Activated T-cell treated with anti-CD3 and anti-CD28 coated beads, Interleukin-2, amount 50 U/mL, for 4 hours (primary cell): ENCODE data around the gene CARS2. TPM values are rescaled to one million over a fixed set of nuclear protein-coding genes. Genes with fewer than 3 reads are reported as not detected.

Source experiments
- ATAC-seq, 2 donors: fragments of 200-7000 bp; cut with Tn5 transposase; one replicate each; pipeline ENCODE4 v1.10.0; 2021
- DNase-seq: peaks from one replicate; pipeline ENCODE4 v3.0.0-alpha.2; 2020
- H3K27me3 Mint-ChIP-seq: one replicate; pipeline ENCODE4 v1.8.0; 2021; ENCODE audit warnings: low read depth, mixed read lengths
- H3K36me3 Mint-ChIP-seq: one replicate; pipeline ENCODE4 v1.8.0; 2022; ENCODE audit warnings: mixed read lengths; ENCODE audit not compliant: insufficient read depth
- H3K4me1 Mint-ChIP-seq: one replicate; pipeline ENCODE4 v1.8.0; 2021; ENCODE audit warnings: low read depth, mixed read lengths
- H3K4me3 Mint-ChIP-seq: one replicate; pipeline ENCODE4 v1.8.0; 2021; ENCODE audit warnings: mild to moderate bottlenecking, moderate library complexity, mixed read lengths
- H3K9me3 Mint-ChIP-seq: one replicate; pipeline ENCODE4 v1.8.0; 2021; ENCODE audit warnings: mixed read lengths
- total RNA-seq, 3 donors: library from RNA; stranded (reverse); gene quantifications; one replicate each; pipeline ENCODE4 v1.2.1, GENCODE V29; 2021

CARS2 gene
- total RNA-seq, 3 donors from 2014 or later = 72.6 to 97.4 (median 80.3) TPM

GRCh38 chr13:110605132-110605531, 100.8 kb downstream of the CARS2 start:
- Mint-ChIP-seq H3K36me3 (no peaks in the 10 kb centered on the region), H3K9me3 (no peaks in the 10 kb centered on the region), H3K4me1 (no peaks in the 10 kb centered on the region), H3K27me3 (peaks cover 14% of the 10 kb centered on the region), H3K4me3 (no peak overlapping the region)
- ATAC-seq = no peak
- DNase-seq = no peak

GRCh38 chr13:110600980-110601379, 104.9 kb downstream of the CARS2 start:
- H3K4me3 Mint-ChIP-seq = no peak overlapping the region
- DNase-seq = no peak
- peaks cover 13% of the 10 kb centered on the region for H3K27me3 Mint-ChIP-seq
- no peaks in the 10 kb centered on the region for H3K36me3 Mint-ChIP-seq
- H3K4me1 Mint-ChIP-seq = no peaks in the 10 kb centered on the region
- no peaks in the 10 kb centered on the region for H3K9me3 Mint-ChIP-seq
- no peak for ATAC-seq

- Mint-ChIP-seq H3K9me3 (no peaks in the 10 kb centered on the region), H3K36me3 (no peaks in the 10 kb centered on the region), H3K4me1 (no peaks in the 10 kb centered on the region), H3K4me3 (no peak overlapping the region), H3K27me3 (peaks cover 13% of the 10 kb centered on the region)
- no peak for DNase-seq
- ATAC-seq = no peak
These were observed 105.6 kb downstream of the CARS2 start for GRCh38 chr13:110600261-110600819.

GRCh38 chr13:110597041-110597689, 108.8 kb downstream of the CARS2 start:
- no peak overlapping the region for H3K4me3 Mint-ChIP-seq
- H3K27me3 Mint-ChIP-seq = peaks cover 2% of the 10 kb centered on the region
- no peak for ATAC-seq
- H3K4me1 Mint-ChIP-seq = no peaks in the 10 kb centered on the region
- H3K9me3 Mint-ChIP-seq = no peaks in the 10 kb centered on the region
- no peaks in the 10 kb centered on the region for H3K36me3 Mint-ChIP-seq
- no peak for DNase-seq

GRCh38 chr13:110593430-110594130, 112.3 kb downstream of the CARS2 start:
- no peaks in the 10 kb centered on the region for H3K4me1 Mint-ChIP-seq
- ATAC-seq (peak; percentile 56 to 63), DNase-seq (no peak)
- H3K9me3 Mint-ChIP-seq = no peaks in the 10 kb centered on the region
- H3K4me3 Mint-ChIP-seq = no peak overlapping the region
- H3K36me3 Mint-ChIP-seq = no peaks in the 10 kb centered on the region
- H3K27me3 Mint-ChIP-seq = peaks cover 2% of the 10 kb centered on the region

GRCh38 chr13:110592665-110593064, 113.3 kb downstream of the CARS2 start:
- H3K4me3 Mint-ChIP-seq = no peak overlapping the region
- H3K27me3 Mint-ChIP-seq = peaks cover 2% of the 10 kb centered on the region
- no peak for DNase-seq
- no peaks in the 10 kb centered on the region for H3K9me3 Mint-ChIP-seq
- no peaks in the 10 kb centered on the region for H3K36me3 Mint-ChIP-seq
- ATAC-seq = no peak
- H3K4me1 Mint-ChIP-seq = no peaks in the 10 kb centered on the region

Other genes with a start within 250 kb of the CARS2 start
- 1 to 10 TPM; 1.2 to 1.4 (median 1.4) TPM for gene RAB20, start 144.4 kb downstream of the CARS2 start, total RNA-seq
- gene NAXD, start 90.6 kb downstream of the CARS2 start, total RNA-seq = 10 to 100 TPM; 17.8 to 20.5 (median 19.5) TPM
- 10 to 100 TPM; 16.9 to 17.7 (median 17.5) TPM for gene ING1, start 7.6 kb upstream of the CARS2 start, total RNA-seq
- 10 to 100 TPM; 52.4 to 72.4 (median 66.4) TPM for gene ANKRD10, start 209.0 kb upstream of the CARS2 start, total RNA-seq